Endodermal cell (in vitro differentiated cells): ENCODE results near the gene TNFAIP2. TPM values are rescaled to one million over a fixed set of nuclear protein-coding genes. Genes with fewer than 3 reads are reported as not detected.
"Not testable (repeated sequence)": the region's sequence is repeated elsewhere in the genome, so short reads cannot be mapped to it uniquely, and the experiment has no call there.

Source experiments
- DNase-seq: peaks from one replicate; pipeline ENCODE4 v3.0.0-alpha.2; 2017
- H3K27ac ChIP-seq: 2 replicates; pipeline ENCODE4 v1.5.1; 2013; ENCODE audit warnings: mild to moderate bottlenecking, low read depth, low read length, moderate library complexity
- H3K27me3 ChIP-seq: 2 replicates; pipeline ENCODE4 v1.6.1; 2013; ENCODE audit warnings: mild to moderate bottlenecking, low read length, moderate library complexity; ENCODE audit not compliant: insufficient read depth, control insufficient read depth, poor library complexity, severe bottlenecking
- H3K36me3 ChIP-seq: 2 replicates; pipeline ENCODE4 v1.7.0; 2013; ENCODE audit warnings: mild to moderate bottlenecking, low read length, moderate library complexity; ENCODE audit not compliant: control insufficient read depth, insufficient read depth
- H3K4me1 ChIP-seq: one replicate; pipeline ENCODE4 v1.7.0; 2013; ENCODE audit warnings: low read length; ENCODE audit not compliant: control insufficient read depth, insufficient read depth
- H3K4me3 ChIP-seq: 2 replicates; pipeline ENCODE4 v1.5.1; 2013; ENCODE audit warnings: mild to moderate bottlenecking, low read length, moderate library complexity
- H3K9ac ChIP-seq: 2 replicates; pipeline ENCODE4 v1.6.1; 2013; ENCODE audit warnings: mild to moderate bottlenecking, low read length, moderate library complexity; ENCODE audit not compliant: poor library complexity, severe bottlenecking; ENCODE audit errors: extremely low read depth
- H3K9me3 ChIP-seq: 2 replicates; pipeline ENCODE4 v1.6.1; 2013; ENCODE audit warnings: mild to moderate bottlenecking, low read length, moderate library complexity; ENCODE audit not compliant: control insufficient read depth
- H3K27ac Mint-ChIP-seq: 2 replicates; pipeline ENCODE4 v1.8.0; 2020; ENCODE audit warnings: mixed read lengths
- H3K27me3 Mint-ChIP-seq: 2 replicates; pipeline ENCODE4 v1.8.0; 2021; ENCODE audit warnings: mild to moderate bottlenecking, mixed read lengths; ENCODE audit not compliant: insufficient read depth
- H3K36me3 Mint-ChIP-seq: 2 replicates; pipeline ENCODE4 v1.8.0; 2020; ENCODE audit warnings: low read depth, mixed read lengths
- H3K4me1 Mint-ChIP-seq: 2 replicates; pipeline ENCODE4 v1.8.0; 2020; ENCODE audit warnings: mixed read lengths
- H3K4me3 Mint-ChIP-seq: 2 replicates; pipeline ENCODE4 v1.8.0; 2020; ENCODE audit warnings: mild to moderate bottlenecking, moderate library complexity, mixed read lengths
- H3K9me3 Mint-ChIP-seq: 2 replicates; pipeline ENCODE4 v1.8.0; 2020; ENCODE audit warnings: mild to moderate bottlenecking, mixed read lengths
- WGBS, 2 experiments: methylation state at CpG; one replicate each; pipeline versions ENCODE4 v1.1.5 to v1.1.7; 2013; ENCODE audit warnings: missing lambda C conversion rate in 2 of 2, mixed read lengths in 1 of 2; ENCODE audit not compliant: insufficient coverage in 1 of 2, insufficient read length in 1 of 2; 5-methylcytosine and 5-hydroxymethylcytosine counted together
- total RNA-seq, 2 donors: library from RNA; stranded (reverse); fragmentation: NEBNext Ultra II Directional in 1 of 2; extraction: Animal tissue kit (Norgen Biotek cat#: 25700) in 1 of 2; gene quantifications; 2 replicates in 1 of 2; 3 replicates in 1 of 2; pipeline ENCODE4 v1.2.1, GENCODE V29; 2021
- TF ChIP-seq, protein P1 (sequence below): fragments of 200-600 bp; sonication (generic); conservative IDR thresholded peaks from 2 replicates; pipeline ENCODE4 v1.5.0; 2021; ENCODE audit warnings: antibody characterized with exemption, mild to moderate bottlenecking

TNFAIP2 gene
- total RNA-seq, 2 donors from 2014 or later, result 16.8 to 19.4 TPM

DNA sequence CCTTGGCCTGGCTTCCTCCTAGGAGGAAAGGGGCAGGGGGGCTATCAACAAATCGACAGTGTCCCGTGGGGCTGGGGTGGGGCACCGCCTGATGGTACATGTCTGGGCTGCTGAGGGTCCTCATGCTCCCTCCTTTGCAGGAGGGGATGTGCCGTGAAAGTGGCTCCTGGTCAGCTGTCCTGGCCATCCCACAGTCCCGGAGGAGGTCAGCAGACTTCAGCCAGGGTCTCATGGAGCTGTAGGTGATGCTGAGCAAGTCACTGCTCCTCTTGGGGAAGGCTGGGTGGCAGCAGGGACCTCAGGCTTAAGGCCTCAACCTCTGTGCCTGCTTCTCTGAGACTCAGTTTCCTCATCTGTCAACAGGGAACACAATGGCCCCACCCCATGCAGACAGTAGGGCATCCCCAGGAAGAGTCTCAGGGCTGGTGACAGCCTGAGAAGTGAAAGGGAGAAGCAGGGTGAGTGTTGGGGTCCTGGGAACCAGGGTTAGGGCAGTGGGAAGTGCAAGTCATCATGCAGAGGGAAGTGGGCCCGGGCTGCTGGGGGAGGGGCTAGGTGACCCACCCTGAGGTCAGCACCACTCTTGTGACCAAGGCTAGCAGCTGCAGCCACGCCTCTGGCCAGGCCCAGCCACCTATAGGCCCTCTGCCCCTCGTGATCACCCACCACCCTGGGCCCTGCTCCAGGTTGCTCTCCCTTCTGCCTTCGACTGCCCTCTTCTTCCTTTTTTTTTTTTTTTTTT lies 4.4 kb upstream of the TNFAIP2 start:
- no peak overlapping the region for H3K27ac Mint-ChIP-seq
- no peaks in the 10 kb centered on the region for H3K9me3 Mint-ChIP-seq
- Histone ChIP-seq H3K27ac (no peak overlapping the region), H3K36me3 (no peaks in the 10 kb centered on the region), H3K4me1 (no peaks in the 10 kb centered on the region), H3K27me3 (no peaks in the 10 kb centered on the region), H3K4me3 (no peak overlapping the region), H3K9ac (no peak overlapping the region), H3K9me3 (no peaks in the 10 kb centered on the region)
- peaks cover 6% of the 10 kb centered on the region for H3K4me1 Mint-ChIP-seq
- no peak overlapping the region for H3K4me3 Mint-ChIP-seq
- DNase-seq, result no peak
- TF ChIP-seq, protein P1, sequence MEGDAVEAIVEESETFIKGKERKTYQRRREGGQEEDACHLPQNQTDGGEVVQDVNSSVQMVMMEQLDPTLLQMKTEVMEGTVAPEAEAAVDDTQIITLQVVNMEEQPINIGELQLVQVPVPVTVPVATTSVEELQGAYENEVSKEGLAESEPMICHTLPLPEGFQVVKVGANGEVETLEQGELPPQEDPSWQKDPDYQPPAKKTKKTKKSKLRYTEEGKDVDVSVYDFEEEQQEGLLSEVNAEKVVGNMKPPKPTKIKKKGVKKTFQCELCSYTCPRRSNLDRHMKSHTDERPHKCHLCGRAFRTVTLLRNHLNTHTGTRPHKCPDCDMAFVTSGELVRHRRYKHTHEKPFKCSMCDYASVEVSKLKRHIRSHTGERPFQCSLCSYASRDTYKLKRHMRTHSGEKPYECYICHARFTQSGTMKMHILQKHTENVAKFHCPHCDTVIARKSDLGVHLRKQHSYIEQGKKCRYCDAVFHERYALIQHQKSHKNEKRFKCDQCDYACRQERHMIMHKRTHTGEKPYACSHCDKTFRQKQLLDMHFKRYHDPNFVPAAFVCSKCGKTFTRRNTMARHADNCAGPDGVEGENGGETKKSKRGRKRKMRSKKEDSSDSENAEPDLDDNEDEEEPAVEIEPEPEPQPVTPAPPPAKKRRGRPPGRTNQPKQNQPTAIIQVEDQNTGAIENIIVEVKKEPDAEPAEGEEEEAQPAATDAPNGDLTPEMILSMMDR, result no peak
- WGBS, 2 experiments, result 88 to 92% methylated on average over 4 to 8 of the region's 9 CpGs
- H3K27me3 Mint-ChIP-seq, result peaks cover 8% of the 10 kb centered on the region
- no peaks in the 10 kb centered on the region for H3K36me3 Mint-ChIP-seq

- not testable (repeated sequence) for H3K9me3 Mint-ChIP-seq, H3K27me3 ChIP-seq, DNase-seq, H3K4me1 ChIP-seq, H3K27ac Mint-ChIP-seq, H3K4me1 Mint-ChIP-seq, H3K4me3 ChIP-seq, H3K9me3 ChIP-seq, H3K36me3 ChIP-seq, H3K9ac ChIP-seq, H3K27ac ChIP-seq, H3K4me3 Mint-ChIP-seq, H3K36me3 Mint-ChIP-seq
- 92 to 96% methylated on average over 5 to 8 of the region's 8 CpGs for WGBS, 2 experiments
- H3K27me3 Mint-ChIP-seq, result peaks cover 15% of the 10 kb centered on the region
Measured at GRCh38 chr14:103119527-103119926, 3.7 kb upstream of the TNFAIP2 start.

DNA sequence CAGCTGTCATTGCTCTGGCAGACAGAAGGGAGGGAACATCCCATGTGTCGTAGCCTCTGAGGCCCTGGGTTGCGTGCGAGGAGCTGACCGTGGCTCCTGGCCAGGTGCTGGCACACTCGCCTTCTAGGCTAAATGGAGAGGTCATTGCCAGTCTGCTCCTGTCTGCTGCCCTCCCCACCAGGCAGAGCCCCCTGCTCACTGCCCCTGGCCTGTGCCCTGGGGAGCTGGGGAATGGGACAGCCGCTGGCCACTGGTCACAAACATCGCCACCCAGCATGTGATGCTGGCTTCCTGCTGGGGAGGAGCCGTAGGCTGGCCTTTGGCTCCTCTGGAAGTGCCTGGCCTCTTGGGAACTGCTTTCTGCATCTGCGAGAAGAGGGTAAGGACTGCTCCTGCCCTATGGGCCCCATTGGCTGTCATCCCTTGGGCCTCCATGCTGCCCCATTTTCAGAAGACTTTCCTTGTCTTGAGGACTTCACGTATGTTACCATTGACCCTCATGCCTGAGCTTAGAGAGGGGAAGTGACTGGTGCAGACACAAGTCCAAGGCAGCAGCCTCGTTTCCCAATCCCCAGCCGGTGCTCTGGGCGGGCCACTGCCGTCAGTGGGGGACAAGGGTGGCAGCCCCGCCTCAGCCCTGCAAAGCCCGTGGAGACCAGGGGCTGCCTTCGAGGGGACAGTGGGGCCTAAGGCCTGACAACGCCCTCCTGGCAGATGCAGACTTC lies 2.0 kb upstream of the TNFAIP2 start:
- H3K27ac ChIP-seq, result peak overlapping the region; percentile 49
- Mint-ChIP-seq H3K4me1 (peaks cover 9% of the 10 kb centered on the region), H3K27me3 (peaks cover 31% of the 10 kb centered on the region), H3K36me3 (no peaks in the 10 kb centered on the region), H3K27ac (no peak overlapping the region), H3K9me3 (no peaks in the 10 kb centered on the region), H3K4me3 (no peak overlapping the region)
- H3K4me3 ChIP-seq, result no peak overlapping the region
- 66 to 79% methylated on average over 8 to 17 of the region's 18 CpGs for WGBS, 2 experiments
- H3K27me3 ChIP-seq, result no peaks in the 10 kb centered on the region
- no peaks in the 10 kb centered on the region for H3K36me3 ChIP-seq
- H3K9me3 ChIP-seq, result no peaks in the 10 kb centered on the region
- TF ChIP-seq, protein P1, result no peak
- H3K9ac ChIP-seq, result no peak overlapping the region
- DNase-seq, result peak; percentile 79
- H3K4me1 ChIP-seq, result no peaks in the 10 kb centered on the region
